Measurements from ENCODE around the gene PIK3CB.
A peak's percentile ranks its signal among the peaks of the same experiment; 100 is the strongest.
"Not testable (repeated sequence)": the region's sequence is repeated elsewhere in the genome, so short reads cannot be mapped to it uniquely, and the experiment has no call there.

Gene PIK3CB

DNA sequence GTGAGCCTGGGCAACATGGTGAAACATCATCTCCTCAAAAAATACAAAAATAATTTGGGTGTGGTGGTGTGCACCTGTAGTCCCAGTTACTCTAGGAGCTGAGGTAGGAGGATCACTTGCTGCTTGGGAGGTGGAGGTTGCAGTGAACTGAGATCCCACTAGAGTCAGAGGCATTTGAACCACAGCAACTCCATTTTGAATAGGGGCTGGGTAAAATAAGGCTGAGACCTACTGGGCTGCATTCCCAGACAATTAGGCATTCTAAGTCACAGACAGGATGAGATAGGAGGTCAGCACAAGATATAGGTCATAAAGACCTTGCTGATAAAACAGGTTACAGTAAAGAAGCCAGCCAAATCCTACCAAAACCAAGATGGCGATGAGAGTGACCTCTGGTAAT is 12.1 kb upstream of the PIK3CB start:
- not testable (repeated sequence) for DNase-seq

DNA sequence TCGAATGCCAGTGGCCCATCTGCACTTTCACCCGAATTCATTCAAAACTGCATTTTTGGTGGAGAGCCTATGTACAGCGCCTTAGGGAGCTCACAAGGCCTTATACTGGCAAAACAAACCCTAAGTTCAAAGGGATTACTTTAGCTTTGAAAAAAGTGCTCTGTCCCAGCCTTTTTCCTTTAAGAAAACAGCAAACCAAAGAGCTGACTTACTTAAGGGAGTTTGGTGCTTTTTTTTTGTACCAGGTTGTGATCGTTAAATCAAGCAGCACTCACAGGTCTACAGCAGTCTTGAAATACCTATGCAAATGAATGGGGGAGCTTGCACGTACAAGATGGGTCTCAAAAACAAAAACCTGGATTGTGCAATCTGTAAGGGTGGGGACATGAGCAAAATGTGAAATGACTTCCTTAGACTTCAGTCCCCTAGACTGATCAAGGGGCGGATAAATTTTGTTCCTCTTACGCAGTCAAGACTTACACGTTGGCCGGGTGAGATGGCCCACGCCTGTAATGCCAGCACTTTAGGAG is 11.6 kb upstream of the PIK3CB start:
- peak; percentile 28 to 71 (median 62) for DNase-seq

DNA sequence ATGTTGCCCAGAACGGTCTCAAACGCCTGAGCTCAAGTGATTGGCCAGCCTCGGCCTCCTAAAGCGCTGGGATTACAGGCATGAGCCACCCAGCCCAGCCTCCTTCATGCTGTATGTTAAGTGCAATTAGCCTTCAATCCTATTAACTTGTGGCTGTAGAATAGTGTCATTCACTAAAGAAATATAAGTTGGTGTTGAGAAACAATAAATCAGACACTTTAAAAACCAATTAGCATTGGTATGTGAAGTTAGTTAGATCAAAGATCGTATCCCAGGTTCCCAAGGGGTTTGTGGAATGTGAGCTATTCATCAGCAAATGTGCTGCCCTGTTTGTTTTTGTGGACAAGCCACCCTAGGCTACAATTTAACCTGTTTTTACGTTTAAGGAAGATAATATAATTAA is 11.0 kb upstream of the PIK3CB start:
- no peak for DNase-seq

DNA sequence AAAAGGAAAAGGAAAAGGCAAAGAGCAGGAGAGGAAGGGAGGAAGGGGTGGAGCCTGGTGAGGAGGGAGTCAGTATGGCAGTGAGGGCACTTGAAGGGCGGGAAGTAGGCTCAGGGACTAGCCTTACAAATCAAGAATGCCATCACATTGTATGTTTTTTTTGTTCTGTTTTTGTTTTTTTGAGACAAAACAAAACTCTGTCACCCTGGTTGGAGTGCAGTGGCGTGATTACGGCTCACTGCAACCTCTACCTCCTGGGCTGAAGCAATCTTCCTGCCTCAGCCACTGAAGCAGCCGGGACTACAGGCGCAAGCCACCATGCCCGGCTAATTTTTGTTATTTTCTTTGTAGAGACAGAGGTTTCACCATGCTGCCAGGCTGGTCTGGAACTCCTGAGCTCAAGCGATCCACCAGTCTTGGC is 10.5 kb upstream of the PIK3CB start:
- peak; percentile 14 to 58 (median 48) for DNase-seq

DNA sequence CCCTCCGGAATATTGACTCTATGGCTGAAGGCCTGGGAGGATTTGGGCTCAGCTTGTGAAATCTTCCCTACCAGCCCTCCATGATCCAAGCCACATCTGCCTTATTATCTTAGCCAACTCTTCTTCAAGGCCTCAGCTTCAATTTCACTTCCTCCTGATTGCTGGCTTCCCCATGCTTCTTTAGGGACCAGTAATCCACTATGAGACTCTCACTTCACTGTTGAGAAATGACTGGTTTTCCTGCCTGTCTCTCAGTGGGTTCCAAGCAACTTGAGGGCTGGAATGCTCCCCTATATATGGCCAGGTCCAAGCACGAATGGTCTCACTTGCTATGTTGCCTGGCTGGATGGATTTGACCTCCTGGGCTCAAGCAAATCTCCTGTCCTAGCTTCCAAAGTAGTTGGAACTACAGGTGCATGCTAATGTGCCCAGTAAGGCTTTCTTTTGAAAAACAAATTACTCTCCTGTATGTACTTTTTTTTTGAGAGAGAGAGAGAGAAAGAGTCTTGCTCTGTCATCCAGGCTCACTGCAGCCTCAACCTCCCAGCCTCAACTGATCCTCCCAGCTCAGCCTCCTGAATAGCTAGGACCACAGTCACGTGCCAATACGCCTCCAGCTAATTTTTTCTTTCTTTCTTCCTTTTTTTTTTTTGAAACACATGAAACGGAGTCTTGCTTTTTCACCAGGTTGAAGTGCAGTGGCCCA is 7.9 kb upstream of the PIK3CB start:
- DNase-seq: peak; percentile 63 to 87 (median 82)

DNA sequence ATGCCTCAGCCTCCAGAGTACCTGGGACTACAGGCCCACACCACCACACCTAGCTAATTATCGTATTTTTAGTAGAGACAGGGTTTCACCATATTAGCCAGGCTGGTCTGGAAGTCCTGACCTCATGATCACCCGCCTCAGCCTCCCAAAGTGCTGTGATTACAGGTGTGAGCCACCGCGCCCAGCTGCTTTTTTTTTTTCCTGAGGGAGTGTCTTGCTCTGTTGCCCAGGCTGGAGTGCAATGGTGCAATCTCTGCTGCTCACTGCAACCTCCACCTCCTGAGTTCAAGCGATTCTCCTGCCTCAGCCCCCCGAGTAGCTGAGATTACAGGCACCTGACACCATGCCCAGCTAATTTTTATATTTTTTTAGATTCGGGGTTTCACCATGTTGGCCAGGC is 3.7 kb upstream of the PIK3CB start:
- not testable (repeated sequence) for DNase-seq

DNA sequence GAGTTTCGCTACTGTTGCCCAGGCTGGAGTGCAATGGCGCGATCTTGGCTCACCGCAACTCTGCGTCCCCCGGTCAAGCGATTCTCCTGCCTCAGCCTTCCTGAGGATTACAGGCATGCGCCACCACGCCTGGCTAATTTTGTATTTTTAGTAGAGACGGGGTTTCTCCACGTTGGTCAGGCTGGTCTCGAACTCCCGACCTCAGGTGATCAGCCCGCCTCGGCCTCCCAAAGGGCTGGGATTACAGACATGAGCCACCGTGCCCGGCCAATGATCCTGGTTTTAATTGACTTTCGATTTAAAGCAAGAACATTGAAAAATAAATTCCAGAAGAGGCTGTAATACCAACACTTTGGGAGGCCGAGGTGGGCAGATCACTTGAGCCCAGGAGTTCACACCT is 1.1 kb upstream of the PIK3CB start:
- not testable (repeated sequence) for DNase-seq

DNA sequence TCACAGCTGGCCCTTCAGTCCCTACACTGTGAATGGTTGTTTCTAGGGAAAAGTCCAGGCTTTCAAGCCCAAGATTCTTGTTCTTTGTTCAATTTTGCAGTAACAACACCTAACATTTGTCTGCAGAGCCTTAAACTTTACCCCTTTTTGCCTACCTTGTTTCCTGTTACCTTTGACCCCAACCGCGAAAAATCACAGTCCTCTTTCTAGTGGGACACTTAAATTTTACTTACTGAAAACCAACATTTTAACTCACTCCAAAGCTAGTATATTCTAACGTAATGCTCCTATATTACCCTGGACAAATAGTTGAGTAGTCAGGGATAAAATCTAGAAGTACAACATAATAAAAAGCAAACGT is 649 bp upstream of the PIK3CB start:
- DNase-seq: no peak

DNA sequence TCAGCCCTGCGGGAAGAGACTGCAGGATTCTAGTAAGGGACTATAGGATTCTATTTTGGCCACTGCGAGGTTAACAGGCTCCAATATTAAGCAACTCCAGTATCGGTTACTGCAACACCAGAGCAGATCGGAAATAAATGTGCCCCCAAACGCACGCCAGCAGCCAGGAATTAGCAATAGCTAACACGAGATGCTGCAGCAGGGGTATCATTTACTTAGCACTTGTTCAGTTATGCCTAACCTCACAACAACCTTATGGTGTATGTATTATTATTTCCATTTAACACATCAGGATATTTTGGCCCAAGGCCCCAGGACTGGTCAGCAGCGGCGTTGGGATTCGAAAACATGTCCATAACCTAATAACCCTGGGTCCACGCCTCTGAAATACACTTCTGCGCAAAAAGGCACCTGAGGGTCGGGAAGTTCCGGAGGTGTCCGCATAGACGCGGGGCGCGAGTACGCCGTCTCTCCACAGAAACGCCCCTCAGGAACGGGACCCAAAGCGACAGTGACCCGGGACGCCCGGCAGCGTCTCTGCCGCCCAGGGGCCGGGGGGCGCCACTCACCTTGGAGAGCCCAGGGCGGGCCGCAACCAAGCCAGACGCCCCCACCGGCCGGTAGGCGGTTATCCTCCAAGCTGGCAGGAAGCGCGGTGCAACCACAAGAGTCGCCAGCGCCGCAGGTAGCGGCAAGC is 681 bp downstream of the PIK3CB start:
- DNase-seq: peak; percentile 48 to 69 (median 54)

DNA sequence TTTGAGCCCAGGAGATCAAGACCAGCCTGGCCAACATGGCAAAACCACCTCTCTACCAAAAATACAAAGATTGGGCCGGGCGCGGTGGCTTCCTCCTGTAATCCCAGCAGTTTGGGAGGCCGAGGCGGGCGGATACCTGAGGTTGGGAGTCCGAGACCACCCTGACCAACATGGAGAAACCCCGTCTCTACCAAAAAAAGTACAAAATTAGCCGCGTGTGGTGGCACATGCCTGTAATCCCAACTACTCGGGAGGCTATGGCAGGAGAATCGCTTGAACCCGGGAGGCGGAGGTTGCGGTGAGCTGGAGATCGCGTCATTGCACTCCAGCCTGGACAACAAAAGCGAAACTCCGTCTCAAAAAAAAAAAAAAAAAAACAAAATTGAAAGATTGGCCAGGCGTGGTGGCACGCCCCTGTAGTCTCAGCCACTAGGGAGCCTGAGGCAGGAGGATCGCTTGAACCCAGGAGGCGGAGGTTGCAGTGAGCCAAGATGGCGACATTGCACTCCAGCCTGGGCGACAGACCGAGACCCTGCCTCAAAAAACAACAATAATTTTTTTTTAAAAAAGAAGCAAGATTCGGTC is 2.2 kb downstream of the PIK3CB start:
- not testable (repeated sequence) for DNase-seq

DNA sequence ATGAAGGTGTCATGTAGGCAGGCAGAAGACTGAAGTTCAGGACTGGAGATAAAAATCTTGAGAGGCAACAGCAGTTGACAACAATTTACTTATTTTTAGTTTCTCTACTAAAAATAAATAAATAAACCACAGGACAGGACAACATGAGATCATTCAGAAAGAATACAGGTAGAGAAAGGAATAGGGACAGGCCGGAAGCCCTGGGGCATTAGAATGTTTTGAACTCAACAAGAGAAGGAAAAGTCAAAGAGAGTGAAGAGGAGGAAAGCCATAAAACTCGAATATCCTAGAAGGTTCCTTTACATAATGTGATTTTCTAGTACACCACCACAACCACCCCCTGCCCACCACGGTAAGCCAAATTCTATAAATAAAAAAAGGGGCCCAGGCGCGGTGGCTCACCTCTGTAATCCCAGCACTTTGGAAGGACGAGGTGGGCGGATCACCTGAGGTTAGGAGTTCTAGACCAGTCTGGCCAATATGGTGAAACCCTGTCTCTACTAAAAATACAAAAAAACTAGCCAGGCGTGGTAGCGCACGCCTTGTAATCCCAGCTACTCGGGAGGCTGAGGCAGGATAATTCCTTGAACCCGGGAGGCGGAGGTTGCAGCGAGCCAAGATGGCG is 4.7 kb downstream of the PIK3CB start:
- no peak for DNase-seq

DNA sequence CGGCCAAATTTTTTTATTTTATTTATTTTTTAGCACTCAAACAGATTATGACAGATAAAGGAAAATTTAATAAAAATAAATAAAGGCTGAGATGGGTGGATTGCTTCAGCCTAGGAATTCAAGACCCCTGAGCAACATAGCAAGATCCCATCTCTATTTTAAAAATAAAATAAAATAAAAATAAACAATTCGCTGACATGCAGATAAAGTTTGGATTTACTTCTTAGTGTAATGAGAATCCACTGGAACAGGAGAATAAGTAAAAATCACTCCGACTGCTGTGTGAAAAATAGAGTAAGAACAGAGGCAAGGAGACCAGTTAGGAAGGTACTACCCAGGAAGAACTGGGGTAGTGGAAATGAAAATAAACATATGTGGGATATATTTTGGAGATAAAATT is 5.6 kb downstream of the PIK3CB start:
- no peak for DNase-seq

DNA sequence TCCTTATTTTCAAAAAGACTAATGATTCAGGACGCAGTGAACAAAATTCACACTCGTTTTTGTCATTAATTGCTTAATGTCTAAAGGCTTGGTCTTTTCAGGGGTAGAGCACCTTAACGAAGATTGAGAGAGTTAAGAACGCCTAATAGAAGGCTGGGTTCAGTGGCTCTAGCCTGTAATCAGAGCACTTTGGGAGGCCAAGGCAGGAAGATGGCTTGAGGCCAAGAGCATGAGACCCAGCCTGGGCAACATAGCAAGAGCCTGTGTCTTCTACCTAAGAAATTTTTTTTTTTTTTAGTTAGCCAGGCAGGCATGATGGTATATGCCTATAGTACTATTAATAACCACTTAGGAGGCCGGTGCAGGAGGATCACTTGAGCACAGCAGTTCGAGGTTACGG is 7.5 kb downstream of the PIK3CB start:
- no peak for DNase-seq

DNA sequence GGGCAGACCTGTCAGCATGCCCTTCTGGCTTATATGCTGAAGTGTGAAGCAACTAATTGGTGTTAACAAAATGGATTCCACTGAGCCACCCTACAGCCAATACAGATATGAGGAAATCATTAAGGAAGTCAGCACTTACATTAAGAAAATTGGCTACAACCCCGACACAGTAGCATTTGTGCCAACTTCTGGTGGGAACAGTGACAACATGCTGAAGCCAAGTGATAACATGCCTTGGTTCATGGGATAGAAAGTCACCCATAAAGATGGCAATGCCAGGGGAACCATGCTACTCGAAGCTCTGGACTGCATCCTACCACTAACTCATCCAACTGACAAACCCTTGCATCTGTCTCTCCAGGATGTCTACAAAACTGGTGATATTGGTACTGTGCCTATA is 9.4 kb downstream of the PIK3CB start:
- no peak for DNase-seq

DNA sequence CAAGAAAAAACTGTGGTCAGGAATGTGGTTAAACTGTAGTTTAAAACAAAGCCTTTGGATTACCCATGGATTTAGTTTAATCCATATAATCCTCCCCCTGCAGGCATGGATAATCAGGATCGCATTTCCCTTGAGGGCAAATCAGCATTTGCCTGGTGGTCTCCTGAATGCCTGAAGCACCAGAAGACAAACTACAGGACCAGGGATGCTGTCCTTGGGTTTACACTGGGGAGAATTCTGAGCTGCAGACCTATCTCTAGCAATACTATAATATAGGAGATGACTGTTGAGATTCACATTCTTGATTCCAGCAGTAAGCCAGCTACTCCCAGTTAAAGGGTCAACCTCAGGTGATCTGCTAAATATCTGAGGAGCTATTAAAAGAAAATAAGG is 10.6 kb downstream of the PIK3CB start:
- DNase-seq: no peak

DNA sequence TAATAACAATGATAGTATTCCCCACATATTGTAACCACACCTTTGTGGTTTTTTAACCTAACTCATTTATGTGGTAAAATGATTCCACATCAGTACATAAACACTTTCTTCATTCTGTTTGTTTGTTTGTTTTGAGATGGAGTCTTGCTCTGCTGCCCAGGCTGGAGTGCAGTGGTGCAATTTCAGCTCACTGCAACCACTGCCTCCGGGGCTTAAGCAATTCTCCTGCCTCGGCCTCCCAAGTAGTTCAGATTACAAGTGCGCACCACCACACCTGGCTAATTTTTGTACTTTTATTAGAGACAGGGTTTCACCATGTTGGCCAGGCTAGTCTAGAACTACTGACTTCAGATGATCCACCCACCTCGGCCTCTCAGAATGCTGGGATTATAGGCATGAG is 14.3 kb downstream of the PIK3CB start:
- not testable (repeated sequence) for DNase-seq

DNA sequence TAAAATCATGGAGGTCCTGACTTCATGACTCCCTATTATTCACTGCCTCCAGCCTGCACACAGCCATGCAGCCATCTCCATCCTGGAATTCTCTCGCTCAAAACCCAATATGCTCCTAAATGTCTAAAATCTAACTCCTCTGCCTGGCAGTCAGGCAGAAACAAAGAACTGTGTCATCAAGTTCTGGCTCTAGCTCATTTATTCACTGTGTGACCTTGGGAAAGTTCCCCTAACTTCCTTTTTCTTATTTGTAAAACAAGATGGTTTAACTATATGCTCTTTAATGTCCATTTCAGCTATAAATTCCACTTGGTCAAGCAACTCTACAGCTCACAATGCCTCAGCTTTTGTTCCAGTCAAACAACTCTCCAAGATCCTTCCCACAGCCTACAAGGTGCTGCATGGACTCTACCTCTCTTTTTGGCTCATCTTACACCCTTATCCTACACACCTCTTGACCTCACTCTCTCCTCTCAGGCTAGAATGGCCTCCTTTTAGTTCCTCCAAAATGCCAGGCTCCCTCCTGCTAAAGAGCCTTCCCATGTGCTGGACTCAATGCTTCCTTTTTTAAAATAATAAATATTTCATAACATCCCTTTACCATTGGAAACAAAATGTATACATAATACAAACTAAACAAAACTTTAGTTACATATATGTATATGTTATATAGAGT is 16.4 kb downstream of the PIK3CB start:
- peak; percentile 32 to 70 (median 64) for DNase-seq

DNA sequence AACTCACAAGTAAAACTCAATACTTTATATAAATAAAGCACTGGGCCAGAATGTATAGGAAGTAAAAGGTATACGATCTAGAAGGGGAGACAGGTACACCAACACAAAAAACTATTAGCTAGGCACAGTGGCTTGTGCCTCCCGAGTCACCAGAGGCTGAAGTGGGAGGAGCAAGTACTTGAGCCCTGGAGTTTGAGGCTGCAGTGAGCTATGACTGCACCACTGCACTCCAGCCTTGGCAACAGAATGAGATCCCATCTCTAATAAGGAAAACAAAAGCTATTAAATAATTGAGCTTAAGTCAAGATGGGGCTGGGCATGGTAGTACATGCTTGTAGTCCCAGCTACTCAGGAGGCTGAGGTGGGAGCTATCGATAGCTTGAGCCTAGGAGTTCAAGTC is 17.0 kb downstream of the PIK3CB start:
- peak in 3 of 4 experiments; percentile 27 to 41 (median 33) for DNase-seq

DNA sequence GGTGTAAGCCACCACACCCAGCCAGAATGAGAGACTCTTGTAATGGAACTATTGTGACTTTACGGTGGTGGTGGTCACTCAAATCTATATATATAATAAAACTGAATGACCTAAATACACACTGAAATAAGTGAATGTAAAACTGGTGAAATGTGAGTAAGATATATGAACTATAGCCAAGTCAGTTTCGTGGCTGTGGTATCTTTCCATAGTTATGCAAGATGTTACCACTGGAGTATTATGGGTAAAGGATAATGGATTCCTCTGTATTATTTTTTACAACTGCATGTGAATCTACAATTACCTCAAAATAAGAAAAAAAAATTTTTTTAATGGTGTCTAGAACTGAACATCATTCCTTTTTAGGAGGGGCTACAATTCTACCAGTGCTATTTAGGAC is 21.9 kb downstream of the PIK3CB start:
- DNase-seq: no peak

DNA sequence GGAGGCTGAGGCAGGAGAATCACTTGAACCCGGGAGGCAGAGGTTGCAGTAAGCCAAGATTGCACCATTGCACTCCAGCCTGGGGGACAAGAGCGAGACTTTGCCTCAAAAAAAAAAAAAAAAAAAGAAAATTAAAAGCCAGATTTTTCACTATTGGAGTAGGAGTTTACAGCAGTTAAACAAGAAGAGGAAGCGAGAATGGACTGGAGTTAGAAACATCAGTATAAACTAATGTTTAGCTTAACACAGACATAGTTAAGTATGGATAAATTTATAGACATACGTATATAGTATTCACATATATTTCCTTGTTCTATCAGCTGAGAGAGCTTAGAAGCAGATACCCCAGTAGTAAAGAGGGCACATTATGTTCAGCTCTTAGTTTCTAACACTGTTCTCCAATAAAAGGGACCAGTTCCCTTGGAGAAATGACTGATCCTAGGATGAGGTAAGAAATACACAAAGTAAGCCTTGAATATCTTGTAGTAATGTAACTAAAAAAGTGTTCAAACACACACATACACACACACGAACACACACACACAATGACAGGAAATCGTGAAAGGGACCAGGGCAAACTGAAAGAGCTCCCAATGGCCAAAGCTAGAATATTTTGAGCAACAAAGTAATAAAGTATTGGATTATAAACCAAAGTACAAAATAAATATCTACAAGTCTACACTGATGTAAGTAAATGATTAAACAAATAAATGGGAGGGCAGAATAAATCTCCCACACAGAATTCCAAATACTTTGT is 25.1 kb downstream of the PIK3CB start:
- peak in 2 of 4 experiments; percentile 56 to 58 for DNase-seq

DNA sequence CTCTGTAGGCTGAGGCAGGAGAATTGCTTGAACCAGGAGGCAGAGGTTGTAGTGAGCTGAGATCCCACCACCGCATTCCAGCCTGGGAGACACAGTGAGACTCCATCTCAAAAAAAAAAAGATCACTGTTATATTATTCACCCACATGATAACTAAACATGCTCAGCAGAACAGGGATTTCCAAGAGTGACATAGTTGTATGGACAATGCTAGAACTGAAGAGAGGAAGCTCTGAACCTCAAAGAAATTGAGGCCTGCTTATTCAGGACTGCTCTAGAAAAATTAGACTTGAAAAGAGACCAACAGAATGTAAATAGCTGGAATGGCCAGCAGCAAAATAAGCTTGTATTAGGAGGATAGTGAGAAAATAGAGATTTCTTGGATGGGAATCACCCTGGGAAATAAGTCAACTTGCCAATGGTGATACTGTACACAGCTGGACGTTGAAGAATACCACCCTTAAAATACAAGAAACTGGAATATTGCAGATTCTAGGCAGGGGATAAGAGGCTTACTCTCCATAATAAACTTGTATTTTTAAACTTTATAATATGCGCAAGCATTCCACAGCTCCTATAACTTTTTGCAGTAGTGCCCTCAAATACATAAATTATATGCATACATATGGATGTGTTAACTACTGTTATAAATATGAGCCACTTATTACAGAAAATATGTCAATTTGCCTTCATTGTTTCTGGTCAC is 28.2 kb downstream of the PIK3CB start:
- DNase-seq: peak in 3 of 4 experiments; percentile 27 to 41 (median 38)
